WTC11 (cell line): ENCODE results near the gene EGFR. TPM values are rescaled to one million over a fixed set of nuclear protein-coding genes. Genes with fewer than 3 reads are reported as not detected.

Experiments
- ATAC-seq: fragments of 200-7000 bp; cut with Tn5 transposase; 2 replicates; pipeline ENCODE4 v1.10.0; 2021; ENCODE audit warnings: mild to moderate bottlenecking, moderate library complexity
- CTCF ChIA-PET: fragments of 300-600 bp; sonication (Branson Sonifier 250); formaldehyde crosslinking; loops from one replicate; lab custom pipeline; 2021; ENCODE audit warnings: antibody characterized with exemption; lab: Charles Lee
- POLR2A ChIA-PET: fragments of 350-600 bp; sonication (Branson Sonifier 250); formaldehyde crosslinking; loops from one replicate; lab custom pipeline; 2021; ENCODE audit warnings: antibody characterized with exemption; lab: Charles Lee
- DNase-seq: peaks from one replicate; pipeline ENCODE4 v3.0.0; 2021; ENCODE audit warnings: low spot score
- H3K27ac Mint-ChIP-seq: 2 replicates; pipeline ENCODE4 v1.8.0; 2021; ENCODE audit warnings: mixed read lengths
- H3K27me3 Mint-ChIP-seq: 2 replicates; pipeline ENCODE4 v1.8.0; 2021; ENCODE audit warnings: low read depth, mild to moderate bottlenecking, moderate library complexity, mixed read lengths
- H3K36me3 Mint-ChIP-seq: 2 replicates; pipeline ENCODE4 v1.8.0; 2021; ENCODE audit warnings: mixed read lengths
- H3K4me1 Mint-ChIP-seq: 2 replicates; pipeline ENCODE4 v1.8.0; 2022; ENCODE audit warnings: mixed read lengths
- H3K4me3 Mint-ChIP-seq: 2 replicates; pipeline ENCODE4 v1.8.0; 2021; ENCODE audit warnings: mild to moderate bottlenecking, moderate library complexity, mixed read lengths
- H3K9me3 Mint-ChIP-seq: 2 replicates; pipeline ENCODE4 v1.8.0; 2021; ENCODE audit warnings: mixed read lengths
- AFF4 ChIP-seq: sonication (generic); formaldehyde crosslinking; IDR thresholded peaks from 2 replicates; pipeline ENCODE4 v1.8.1; 2023; ENCODE audit warnings: mild to moderate bottlenecking, missing genetic modification reagents, borderline replicate concordance
- AR ChIP-seq: fragments of 250-450 bp; sonication (Bioruptor Pico); IDR thresholded peaks from 2 replicates; pipeline ENCODE4 v1.9.0; 2021; ENCODE audit warnings: mild to moderate bottlenecking
- ATF3 ChIP-seq: sonication (generic); formaldehyde crosslinking; conservative IDR thresholded peaks from 2 replicates; pipeline ENCODE4 v1.8.1; 2022; ENCODE audit warnings: mild to moderate bottlenecking, missing genetic modification reagents
- CTCF ChIP-seq: fragments of 200-600 bp; IDR thresholded peaks from 2 replicates; pipeline ENCODE4 v1.8.0; 2022; ENCODE audit warnings: antibody characterized with exemption
- E2F1 ChIP-seq: sonication (generic); formaldehyde crosslinking; IDR thresholded peaks from 2 replicates; pipeline ENCODE4 v1.8.0; 2022; ENCODE audit warnings: mild to moderate bottlenecking, missing genetic modification reagents
- E2F4 ChIP-seq: sonication (generic); formaldehyde crosslinking; IDR thresholded peaks from 2 replicates; pipeline ENCODE4 v1.8.1; 2022; ENCODE audit warnings: low read depth, mild to moderate bottlenecking, moderate library complexity, missing genetic modification reagents, borderline replicate concordance
- E2F5 ChIP-seq: sonication (generic); formaldehyde crosslinking; IDR thresholded peaks from 2 replicates; pipeline ENCODE4 v1.8.1; 2022; ENCODE audit warnings: mild to moderate bottlenecking, moderate library complexity, missing genetic modification reagents
- ERG ChIP-seq: fragments of 250-450 bp; sonication (Bioruptor Pico); IDR thresholded peaks from 2 replicates; pipeline ENCODE4 v1.8.0; 2021; ENCODE audit warnings: mild to moderate bottlenecking
- FOXK1 ChIP-seq: sonication (generic); formaldehyde crosslinking; IDR thresholded peaks from 2 replicates; pipeline ENCODE4 v1.8.0; 2022; ENCODE audit warnings: mild to moderate bottlenecking, moderate library complexity, missing genetic modification reagents
- NR1H2 ChIP-seq: sonication (generic); formaldehyde crosslinking; IDR thresholded peaks from 2 replicates; pipeline ENCODE4 v1.9.0; 2021; ENCODE audit warnings: mild to moderate bottlenecking, moderate library complexity, missing genetic modification reagents
- NR2C2 ChIP-seq: sonication (generic); formaldehyde crosslinking; IDR thresholded peaks from 2 replicates; pipeline ENCODE4 v1.8.0; 2022; ENCODE audit warnings: mild to moderate bottlenecking, missing genetic modification reagents
- USF1 ChIP-seq: sonication (generic); formaldehyde crosslinking; IDR thresholded peaks from 2 replicates; pipeline ENCODE4 v1.8.0; 2022; ENCODE audit warnings: mild to moderate bottlenecking, missing genetic modification reagents
- USF2 ChIP-seq: sonication (generic); formaldehyde crosslinking; IDR thresholded peaks from 2 replicates; pipeline ENCODE4 v1.8.1; 2023; ENCODE audit warnings: mild to moderate bottlenecking, missing genetic modification reagents, moderate library complexity
- ZNF317 ChIP-seq: sonication (generic); formaldehyde crosslinking; IDR thresholded peaks from 2 replicates; pipeline ENCODE4 v1.8.1; 2023; ENCODE audit warnings: low read depth, mild to moderate bottlenecking, moderate library complexity, missing genetic modification reagents, borderline replicate concordance
- ZNF396 ChIP-seq: fragments of 250-450 bp; sonication (Bioruptor Pico); IDR thresholded peaks from 2 replicates; pipeline ENCODE4 v1.8.0; 2021; ENCODE audit warnings: mild to moderate bottlenecking, moderate library complexity, borderline replicate concordance
- ZNF512 ChIP-seq: sonication (generic); formaldehyde crosslinking; IDR thresholded peaks from 2 replicates; pipeline ENCODE4 v1.8.1; 2022; ENCODE audit warnings: missing genetic modification reagents, borderline replicate concordance
- total RNA-seq: library from RNA; stranded (reverse); gene quantifications from 3 replicates; pipeline ENCODE4 v1.2.3, GENCODE V29; 2021

EGFR gene
- total RNA-seq, 1 experiment from 2014 or later, result 5.9 TPM

- TF ChIP-seq USF2 (CRISPR knock-in tag), result no peak
- TF ChIP-seq NR1H2 (CRISPR knock-in tag), result no peak
- no peak for TF ChIP-seq ERG (CRISPR knock-in tag)
- TF ChIP-seq ZNF396 (CRISPR knock-in tag), result no peak
- TF ChIP-seq AFF4 (CRISPR knock-in tag), result no peak
- TF ChIP-seq E2F5 (CRISPR knock-in tag), result no peak
- TF ChIP-seq, all 79 proteins: peak for 0
These were observed 145.7 kb downstream of the EGFR start (continued) for GRCh38 chr7:55164527-55164926.

GRCh38 chr7:55165176-55165861 lies 146.5 kb downstream of the EGFR start:
- H3K27ac Mint-ChIP-seq, result no peak overlapping the region
- ATAC-seq, result no peak
- H3K9me3 Mint-ChIP-seq, result peaks cover 16% of the 10 kb centered on the region
- POLR2A ChIA-PET, result no interaction called here
- no peak for DNase-seq
- H3K4me3 Mint-ChIP-seq, result no peak overlapping the region
- peaks cover 11% of the 10 kb centered on the region for H3K36me3 Mint-ChIP-seq
- CTCF ChIA-PET, result interaction anchor here (1.1 to 1.2 kb wide), 2 partner anchors 8 to 90 kb away, joined by 3 to 4 read pairs; no protein-coding TSS in a partner anchor
- H3K27me3 Mint-ChIP-seq, result no peaks in the 10 kb centered on the region
- no peaks in the 10 kb centered on the region for H3K4me1 Mint-ChIP-seq
- TF ChIP-seq ZNF512 (CRISPR knock-in tag), result no peak
- TF ChIP-seq AR, result no peak
- TF ChIP-seq E2F4 (CRISPR knock-in tag), result no peak
- no peak for TF ChIP-seq ZNF317 (CRISPR knock-in tag)
- no peak for TF ChIP-seq E2F1 (CRISPR knock-in tag)
- no peak for TF ChIP-seq NR2C2 (CRISPR knock-in tag)
- no peak for TF ChIP-seq USF1 (CRISPR knock-in tag)
- no peak for TF ChIP-seq FOXK1
- no peak for TF ChIP-seq ATF3 (CRISPR knock-in tag)
- no peak for TF ChIP-seq CTCF
